ENCODE results near the gene TTN.

DNA sequence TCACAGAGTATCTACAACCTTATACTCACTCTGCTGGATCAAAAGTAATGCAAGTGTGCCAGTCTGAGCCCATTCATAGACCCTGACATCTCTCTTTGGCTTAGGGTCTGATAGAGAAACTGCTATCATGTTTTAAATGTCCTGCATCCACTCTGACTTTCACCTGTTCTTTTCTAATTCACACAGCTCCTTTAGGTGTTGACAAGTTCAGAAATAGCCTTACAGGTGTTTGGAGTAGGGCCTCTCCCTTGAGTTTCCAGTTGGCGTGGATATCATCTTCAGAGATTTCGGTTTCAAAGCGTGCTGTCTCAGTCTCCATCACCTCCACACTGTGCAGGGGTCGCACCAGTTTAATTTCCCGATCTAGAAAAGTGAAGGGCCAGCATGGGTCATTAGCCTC lies 176.6 kb downstream of the TTN start:
- no peak for TF ChIP-seq POLR2A (IDR thresholded peaks at IDR 0.05)
- TF ChIP-seq, protein P1, sequence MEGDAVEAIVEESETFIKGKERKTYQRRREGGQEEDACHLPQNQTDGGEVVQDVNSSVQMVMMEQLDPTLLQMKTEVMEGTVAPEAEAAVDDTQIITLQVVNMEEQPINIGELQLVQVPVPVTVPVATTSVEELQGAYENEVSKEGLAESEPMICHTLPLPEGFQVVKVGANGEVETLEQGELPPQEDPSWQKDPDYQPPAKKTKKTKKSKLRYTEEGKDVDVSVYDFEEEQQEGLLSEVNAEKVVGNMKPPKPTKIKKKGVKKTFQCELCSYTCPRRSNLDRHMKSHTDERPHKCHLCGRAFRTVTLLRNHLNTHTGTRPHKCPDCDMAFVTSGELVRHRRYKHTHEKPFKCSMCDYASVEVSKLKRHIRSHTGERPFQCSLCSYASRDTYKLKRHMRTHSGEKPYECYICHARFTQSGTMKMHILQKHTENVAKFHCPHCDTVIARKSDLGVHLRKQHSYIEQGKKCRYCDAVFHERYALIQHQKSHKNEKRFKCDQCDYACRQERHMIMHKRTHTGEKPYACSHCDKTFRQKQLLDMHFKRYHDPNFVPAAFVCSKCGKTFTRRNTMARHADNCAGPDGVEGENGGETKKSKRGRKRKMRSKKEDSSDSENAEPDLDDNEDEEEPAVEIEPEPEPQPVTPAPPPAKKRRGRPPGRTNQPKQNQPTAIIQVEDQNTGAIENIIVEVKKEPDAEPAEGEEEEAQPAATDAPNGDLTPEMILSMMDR (IDR thresholded peaks at IDR 0.05), result no peak
